Measurements from ENCODE around the gene LRP8.

DNA sequence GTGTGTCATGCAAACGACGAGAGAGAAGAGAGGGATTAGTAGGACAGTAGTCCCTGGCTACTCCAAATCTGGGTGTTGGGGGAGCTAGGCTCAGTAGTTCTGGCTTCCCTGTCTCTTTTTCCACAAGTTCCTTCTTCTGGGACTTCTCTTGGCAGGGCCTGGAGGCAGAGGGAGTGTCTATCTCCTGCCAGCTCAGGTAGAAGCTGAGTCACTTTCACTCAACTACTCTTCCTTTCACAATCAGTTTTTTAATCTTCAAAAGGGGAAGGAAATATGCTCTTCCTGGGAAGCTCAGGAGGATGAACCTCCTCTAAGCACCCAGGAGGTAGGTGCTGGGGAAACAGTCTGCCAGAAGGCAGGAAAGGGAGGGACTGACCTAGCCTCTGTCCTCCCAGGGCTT is 54.3 kb downstream of the LRP8 start:
- TF ChIP-seq POLR2AphosphoS5 (IDR thresholded peaks at IDR 0.05; ENCODE audit: low read depth): no peak
- TF ChIP-seq, protein P1, sequence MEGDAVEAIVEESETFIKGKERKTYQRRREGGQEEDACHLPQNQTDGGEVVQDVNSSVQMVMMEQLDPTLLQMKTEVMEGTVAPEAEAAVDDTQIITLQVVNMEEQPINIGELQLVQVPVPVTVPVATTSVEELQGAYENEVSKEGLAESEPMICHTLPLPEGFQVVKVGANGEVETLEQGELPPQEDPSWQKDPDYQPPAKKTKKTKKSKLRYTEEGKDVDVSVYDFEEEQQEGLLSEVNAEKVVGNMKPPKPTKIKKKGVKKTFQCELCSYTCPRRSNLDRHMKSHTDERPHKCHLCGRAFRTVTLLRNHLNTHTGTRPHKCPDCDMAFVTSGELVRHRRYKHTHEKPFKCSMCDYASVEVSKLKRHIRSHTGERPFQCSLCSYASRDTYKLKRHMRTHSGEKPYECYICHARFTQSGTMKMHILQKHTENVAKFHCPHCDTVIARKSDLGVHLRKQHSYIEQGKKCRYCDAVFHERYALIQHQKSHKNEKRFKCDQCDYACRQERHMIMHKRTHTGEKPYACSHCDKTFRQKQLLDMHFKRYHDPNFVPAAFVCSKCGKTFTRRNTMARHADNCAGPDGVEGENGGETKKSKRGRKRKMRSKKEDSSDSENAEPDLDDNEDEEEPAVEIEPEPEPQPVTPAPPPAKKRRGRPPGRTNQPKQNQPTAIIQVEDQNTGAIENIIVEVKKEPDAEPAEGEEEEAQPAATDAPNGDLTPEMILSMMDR (conservative IDR thresholded peaks at IDR 0.05; ENCODE audit: low read depth in 2 of 2): no peak
- TF ChIP-seq, protein P2, sequence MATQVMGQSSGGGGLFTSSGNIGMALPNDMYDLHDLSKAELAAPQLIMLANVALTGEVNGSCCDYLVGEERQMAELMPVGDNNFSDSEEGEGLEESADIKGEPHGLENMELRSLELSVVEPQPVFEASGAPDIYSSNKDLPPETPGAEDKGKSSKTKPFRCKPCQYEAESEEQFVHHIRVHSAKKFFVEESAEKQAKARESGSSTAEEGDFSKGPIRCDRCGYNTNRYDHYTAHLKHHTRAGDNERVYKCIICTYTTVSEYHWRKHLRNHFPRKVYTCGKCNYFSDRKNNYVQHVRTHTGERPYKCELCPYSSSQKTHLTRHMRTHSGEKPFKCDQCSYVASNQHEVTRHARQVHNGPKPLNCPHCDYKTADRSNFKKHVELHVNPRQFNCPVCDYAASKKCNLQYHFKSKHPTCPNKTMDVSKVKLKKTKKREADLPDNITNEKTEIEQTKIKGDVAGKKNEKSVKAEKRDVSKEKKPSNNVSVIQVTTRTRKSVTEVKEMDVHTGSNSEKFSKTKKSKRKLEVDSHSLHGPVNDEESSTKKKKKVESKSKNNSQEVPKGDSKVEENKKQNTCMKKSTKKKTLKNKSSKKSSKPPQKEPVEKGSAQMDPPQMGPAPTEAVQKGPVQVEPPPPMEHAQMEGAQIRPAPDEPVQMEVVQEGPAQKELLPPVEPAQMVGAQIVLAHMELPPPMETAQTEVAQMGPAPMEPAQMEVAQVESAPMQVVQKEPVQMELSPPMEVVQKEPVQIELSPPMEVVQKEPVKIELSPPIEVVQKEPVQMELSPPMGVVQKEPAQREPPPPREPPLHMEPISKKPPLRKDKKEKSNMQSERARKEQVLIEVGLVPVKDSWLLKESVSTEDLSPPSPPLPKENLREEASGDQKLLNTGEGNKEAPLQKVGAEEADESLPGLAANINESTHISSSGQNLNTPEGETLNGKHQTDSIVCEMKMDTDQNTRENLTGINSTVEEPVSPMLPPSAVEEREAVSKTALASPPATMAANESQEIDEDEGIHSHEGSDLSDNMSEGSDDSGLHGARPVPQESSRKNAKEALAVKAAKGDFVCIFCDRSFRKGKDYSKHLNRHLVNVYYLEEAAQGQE (IDR thresholded peaks at IDR 0.05; ENCODE audit: unreplicated experiment): no peak
- TF ChIP-seq EZH2 (IDR thresholded peaks at IDR 0.05; ENCODE audit: low read depth, unreplicated experiment): no peak
- TF ChIP-seq NANOG (IDR thresholded peaks at IDR 0.05; ENCODE audit: borderline replicate concordance): no peak
- no peak for TF ChIP-seq CREB1 (CRISPR knock-in tag; IDR thresholded peaks at IDR 0.05; ENCODE audit: low read depth)
- TF ChIP-seq EZH2phosphoT487 (IDR thresholded peaks at IDR 0.05; ENCODE audit: unreplicated experiment): no peak
- no peak for TF ChIP-seq ZNF331 (CRISPR knock-in tag; IDR thresholded peaks at IDR 0.05; ENCODE audit: low read depth)
